Daoy (cell line): ENCODE measurements around the gene ANKRD11. TPM values are rescaled to one million over a fixed set of nuclear protein-coding genes. Genes with fewer than 3 reads are reported as not detected.
"Not testable (repeated sequence)": the region's sequence is repeated elsewhere in the genome, so short reads cannot be mapped to it uniquely, and the experiment has no call there.

Experiments used
- DNase-seq: peaks from one replicate; pipeline ENCODE4 v3.0.0-alpha.2; 2015; ENCODE audit warnings: low read depth
- total RNA-seq: library from RNA; depleted of rRNA; stranded (reverse); fragments of >200 nt; shearing (Covaris generic); gene quantifications from 2 replicates; pipeline ENCODE4 v1.2.3, GENCODE V29; 2014

The ANKRD11 gene
- total RNA-seq, 1 experiment from 2014 or later: 27.8 TPM

- no peak for DNase-seq
Observed at GRCh38 chr16:89268987-89269735, 221.2 kb downstream of the ANKRD11 start.

- DNase-seq: no peak
Observed at GRCh38 chr16:89268585-89268984, 221.8 kb downstream of the ANKRD11 start.

GRCh38 chr16:89267746-89268145, 222.6 kb downstream of the ANKRD11 start:
- not testable (repeated sequence) for DNase-seq

GRCh38 chr16:89266521-89267134, 223.7 kb downstream of the ANKRD11 start:
- no peak for DNase-seq

- no peak for DNase-seq
Observed at GRCh38 chr16:89265647-89266046, 224.7 kb downstream of the ANKRD11 start.

GRCh38 chr16:89264800-89265550, 225.4 kb downstream of the ANKRD11 start:
- no peak for DNase-seq

- no peak for DNase-seq
Observed at GRCh38 chr16:89261691-89262563, 228.4 kb downstream of the ANKRD11 start.

- not testable (repeated sequence) for DNase-seq
Observed at GRCh38 chr16:89259901-89260300, 230.5 kb downstream of the ANKRD11 start.

GRCh38 chr16:89257757-89258465, 232.4 kb downstream of the ANKRD11 start:
- DNase-seq: no peak

- DNase-seq: peak; percentile 37
Observed at GRCh38 chr16:89257281-89257731, 233.1 kb downstream of the ANKRD11 start.

GRCh38 chr16:89256651-89257254, 233.6 kb downstream of the ANKRD11 start:
- peak; percentile 72 for DNase-seq

GRCh38 chr16:89253548-89254287, 236.6 kb downstream of the ANKRD11 start:
- no peak for DNase-seq

- DNase-seq: no peak
Observed at GRCh38 chr16:89248196-89248982, 242.0 kb downstream of the ANKRD11 start.

GRCh38 chr16:89247734-89248075, 242.7 kb downstream of the ANKRD11 start:
- not testable (repeated sequence) for DNase-seq

- peak; percentile 81 for DNase-seq
Observed at GRCh38 chr16:89246903-89247733, 243.2 kb downstream of the ANKRD11 start.

- DNase-seq: no peak
Observed at GRCh38 chr16:89246383-89246902, 243.9 kb downstream of the ANKRD11 start.

- DNase-seq: no peak
Observed at GRCh38 chr16:89244754-89245153, 245.6 kb downstream of the ANKRD11 start.

- not testable (repeated sequence) for DNase-seq
Observed at GRCh38 chr16:89244264-89244663, 246.1 kb downstream of the ANKRD11 start.
